ENCODE measurements around the gene CRK.

Gene CRK

DNA sequence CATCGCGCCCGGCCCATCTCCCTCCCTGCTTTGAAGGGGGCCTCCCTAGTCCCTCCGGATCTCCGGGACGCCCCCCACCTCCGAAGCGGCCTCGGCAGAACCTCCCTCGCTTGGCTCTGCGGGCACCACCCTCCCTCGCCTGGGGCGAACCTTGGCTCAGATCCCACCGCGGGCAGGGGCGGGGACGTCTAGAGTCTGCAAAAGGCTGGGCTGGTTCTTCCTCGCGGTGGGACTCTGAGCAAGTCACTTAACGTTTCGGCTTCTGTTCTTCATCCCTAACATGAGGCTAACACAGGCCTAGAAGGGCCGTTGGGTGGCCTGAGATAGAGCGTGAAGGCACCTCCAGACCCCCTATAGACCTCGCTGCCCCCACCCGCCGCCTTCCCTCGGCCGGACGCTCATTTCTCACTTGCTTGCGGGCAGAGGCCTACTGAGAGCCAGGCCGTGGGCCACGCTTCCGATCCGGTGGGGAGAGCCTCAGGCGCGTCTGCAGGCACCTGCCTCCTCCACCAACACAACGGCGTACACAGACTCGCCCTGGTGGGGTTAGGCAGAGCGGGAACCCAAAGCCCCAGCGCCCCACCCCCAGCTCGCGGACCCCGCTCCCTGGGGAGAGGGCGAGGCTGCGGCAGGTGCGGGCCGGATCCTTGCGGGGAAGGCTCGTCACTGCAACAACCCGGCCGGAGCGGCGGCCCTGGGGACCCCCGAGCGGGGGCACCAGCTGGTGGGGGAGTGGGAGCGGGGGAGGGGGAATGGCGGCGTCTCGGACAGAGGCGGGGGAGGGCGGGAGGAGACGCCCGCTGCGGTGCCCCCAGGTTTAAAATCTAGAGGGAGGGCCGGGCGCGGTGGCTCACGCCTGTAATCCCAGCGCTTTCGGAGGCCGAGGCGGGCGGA lies 31.0 kb upstream of the CRK start:
- peak; percentile 78 for DNase-seq (ENCODE audit: low read depth)

GRCh38 chr17:1485423-1486376 lies 29.7 kb upstream of the CRK start:
- DNase-seq (ENCODE audit: low read depth), result peak; percentile 46

- peak; percentile 56 for DNase-seq (ENCODE audit: low read depth)
These were observed 28.8 kb upstream of the CRK start for GRCh38 chr17:1484676-1485422.

DNA sequence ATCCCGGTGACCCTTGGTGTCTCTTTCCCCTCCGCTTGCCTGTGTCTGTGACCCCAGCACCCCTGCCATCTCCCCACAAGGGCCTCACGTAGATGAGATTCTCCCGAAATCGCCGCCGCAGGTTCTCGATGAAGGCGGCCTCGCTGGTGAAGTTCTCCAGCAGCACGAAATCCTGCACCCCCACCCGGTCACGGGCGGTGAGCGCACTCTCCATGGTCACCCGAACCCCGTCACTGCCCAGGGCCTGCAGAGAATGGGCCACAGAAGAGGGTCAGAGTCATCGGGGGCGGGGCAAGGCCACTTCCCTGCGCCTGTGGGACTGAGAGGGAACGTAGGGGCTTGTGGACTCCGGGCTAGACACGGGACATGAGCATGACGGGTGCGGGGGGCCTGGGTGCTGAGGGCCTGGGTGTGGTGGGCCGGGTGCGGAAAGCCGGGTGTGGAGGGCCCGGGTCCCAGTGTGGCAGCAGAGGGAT lies 28.1 kb upstream of the CRK start:
- DNase-seq (ENCODE audit: low read depth), result no peak

DNA sequence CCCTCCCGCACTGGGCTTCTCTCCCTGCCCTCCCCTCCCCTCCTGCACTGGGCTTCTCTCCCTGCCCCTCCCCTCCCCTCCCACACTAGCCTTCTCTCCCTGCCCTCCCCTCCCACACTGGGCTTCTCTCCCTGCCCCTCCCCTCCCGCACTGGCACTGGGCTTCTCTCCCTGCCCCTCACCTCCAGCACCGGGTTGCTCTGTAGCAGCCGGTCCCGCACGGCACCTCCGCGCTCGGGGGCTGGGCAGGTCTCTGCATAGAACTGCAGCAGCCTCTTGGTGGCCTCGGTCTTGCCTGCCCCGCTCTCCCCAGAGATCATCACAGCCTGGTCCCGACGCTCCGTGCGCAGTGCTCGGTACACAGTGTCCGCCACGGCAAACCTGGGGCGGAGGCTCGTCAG lies 26.6 kb upstream of the CRK start:
- DNase-seq (ENCODE audit: low read depth), result no peak

- no peak for DNase-seq (ENCODE audit: low read depth)
These were observed 25.7 kb upstream of the CRK start for GRCh38 chr17:1481736-1482135.

DNA sequence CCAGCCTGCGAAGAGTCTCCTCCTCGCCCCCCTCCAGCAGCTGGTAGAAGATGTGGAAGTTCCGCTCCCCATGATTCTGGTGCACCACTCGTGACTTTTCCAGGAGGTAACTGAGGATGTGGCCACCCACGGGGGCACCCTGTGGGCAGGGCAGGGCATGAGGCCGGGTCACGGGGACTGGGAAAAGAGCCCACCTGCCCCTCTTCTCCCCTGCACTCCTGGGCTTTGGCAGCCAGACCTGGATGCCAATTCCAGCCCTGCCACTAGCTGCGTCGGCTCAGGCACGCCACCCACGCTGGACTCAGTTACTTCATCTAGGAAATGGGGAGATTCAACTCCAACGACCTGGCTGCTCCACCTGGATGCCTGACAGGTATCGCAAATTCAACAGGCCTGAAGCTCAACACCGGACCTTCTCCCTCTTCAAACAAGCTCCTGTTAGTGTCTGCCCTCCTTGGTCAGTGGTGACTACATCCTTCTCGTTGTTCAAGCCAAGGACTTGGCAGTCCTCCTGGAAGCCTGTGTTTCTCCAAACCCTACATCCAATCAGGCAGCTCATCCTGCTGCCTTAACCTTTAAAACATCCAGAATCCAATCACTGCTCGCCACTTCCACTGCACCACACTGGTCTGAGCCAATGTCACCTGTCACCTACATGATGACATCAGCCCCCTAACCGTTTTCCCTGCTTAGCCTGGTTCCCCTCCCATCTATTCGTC lies 24.9 kb upstream of the CRK start:
- no peak for DNase-seq (ENCODE audit: low read depth)

DNA sequence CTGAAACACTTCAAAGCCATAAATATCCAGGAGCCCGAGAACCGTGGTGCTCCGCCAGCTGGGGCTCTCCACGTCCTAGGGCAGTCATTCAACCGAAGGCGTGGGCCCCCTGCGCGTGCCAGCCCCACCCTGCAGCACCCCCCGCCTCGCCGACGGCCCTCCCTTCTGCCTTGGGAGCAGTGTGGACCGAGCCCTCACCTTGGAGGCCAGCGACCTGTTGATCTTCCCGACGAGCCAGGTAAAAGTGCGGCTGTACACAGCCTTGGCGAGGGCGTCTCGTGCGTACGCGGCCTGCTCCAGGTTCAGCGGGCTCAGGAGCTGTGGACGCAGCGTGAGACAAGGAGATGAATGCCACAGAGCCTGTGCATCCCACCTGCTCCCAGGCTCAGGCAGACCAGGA lies 22.4 kb upstream of the CRK start:
- DNase-seq (ENCODE audit: low read depth), result no peak

DNA sequence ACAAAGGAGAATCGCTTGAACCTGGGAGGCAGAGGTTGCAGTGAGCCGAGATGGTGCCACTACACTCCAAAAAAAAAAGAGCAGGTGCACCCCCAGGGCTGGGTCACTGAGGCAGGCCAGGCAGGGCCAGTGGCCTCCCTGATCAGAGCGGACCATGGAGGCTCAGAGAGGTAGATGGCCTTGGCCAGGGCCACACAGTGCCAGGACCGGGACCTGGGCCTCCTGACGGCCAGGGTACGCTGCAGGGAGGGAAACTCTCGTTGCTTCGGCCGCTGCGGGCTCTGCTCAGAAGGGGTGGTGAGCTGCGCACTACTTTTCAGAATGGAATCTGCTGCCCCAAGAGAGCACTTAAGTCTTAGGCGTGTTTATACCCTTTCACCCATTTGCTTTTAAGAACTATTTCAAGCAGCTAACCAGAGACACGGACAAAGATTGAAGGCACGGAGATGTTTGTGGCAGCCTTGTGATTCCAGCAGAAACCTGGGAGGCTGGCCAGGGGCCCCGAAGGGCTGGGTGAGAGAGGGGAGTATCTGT lies 19.4 kb upstream of the CRK start:
- no peak for DNase-seq (ENCODE audit: low read depth)

DNA sequence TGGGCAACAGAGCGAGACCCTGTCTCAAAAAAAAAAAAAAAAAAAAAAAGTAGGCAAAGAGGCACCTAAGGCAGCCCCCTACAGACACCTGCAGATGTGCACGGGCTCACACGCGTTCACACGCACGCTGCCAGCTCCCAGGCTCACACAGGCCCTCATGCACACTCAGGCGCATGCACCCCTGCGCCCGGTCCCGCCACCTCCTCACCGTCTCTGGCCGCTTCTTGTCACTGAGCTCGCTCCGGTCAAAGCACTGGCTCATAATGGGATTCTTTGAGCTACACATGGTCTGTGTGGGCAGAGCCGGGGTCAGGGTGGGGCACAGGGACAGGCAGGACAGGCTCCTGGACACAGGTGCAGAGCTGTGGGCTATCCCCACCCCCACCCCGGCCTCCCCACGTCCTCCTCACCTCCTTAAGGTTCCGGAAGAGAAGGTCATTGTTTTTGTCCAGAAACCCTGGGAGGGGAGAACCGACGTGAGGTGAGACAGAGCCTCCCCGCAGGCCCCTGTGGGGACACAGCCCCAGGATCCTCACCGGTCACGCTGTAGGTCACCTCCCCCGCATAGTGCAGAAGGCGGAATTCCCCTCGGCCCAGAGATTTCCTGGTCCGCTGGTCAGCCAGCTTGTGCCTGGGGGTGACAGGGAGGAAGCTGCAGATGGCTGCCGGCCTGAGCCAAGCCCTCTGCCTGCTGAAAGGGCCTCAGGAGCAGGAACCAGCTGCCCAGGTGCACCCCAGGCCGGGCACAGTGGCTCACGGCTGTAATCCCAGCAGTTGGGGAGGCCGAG lies 18.6 kb upstream of the CRK start:
- no peak for DNase-seq (ENCODE audit: low read depth)

DNA sequence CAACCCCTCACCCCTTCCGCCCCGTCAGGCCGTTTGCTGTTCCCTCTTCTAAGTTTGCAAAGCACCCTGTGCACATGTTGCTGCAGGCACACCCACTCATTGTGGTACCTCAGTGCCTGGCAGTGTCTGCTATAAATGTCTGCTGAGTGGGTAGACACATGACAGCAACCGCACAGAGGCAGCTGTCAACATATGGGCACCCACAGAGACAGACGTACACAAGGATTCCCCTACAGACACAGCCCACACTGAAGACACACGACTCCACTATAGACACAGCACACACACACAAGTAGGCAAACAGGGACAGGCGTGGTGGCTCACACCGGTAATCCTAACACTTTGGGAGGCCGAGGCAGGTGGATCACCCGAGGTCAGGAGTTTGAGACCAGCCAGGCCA lies 17.8 kb upstream of the CRK start:
- no peak for DNase-seq (ENCODE audit: low read depth)

DNA sequence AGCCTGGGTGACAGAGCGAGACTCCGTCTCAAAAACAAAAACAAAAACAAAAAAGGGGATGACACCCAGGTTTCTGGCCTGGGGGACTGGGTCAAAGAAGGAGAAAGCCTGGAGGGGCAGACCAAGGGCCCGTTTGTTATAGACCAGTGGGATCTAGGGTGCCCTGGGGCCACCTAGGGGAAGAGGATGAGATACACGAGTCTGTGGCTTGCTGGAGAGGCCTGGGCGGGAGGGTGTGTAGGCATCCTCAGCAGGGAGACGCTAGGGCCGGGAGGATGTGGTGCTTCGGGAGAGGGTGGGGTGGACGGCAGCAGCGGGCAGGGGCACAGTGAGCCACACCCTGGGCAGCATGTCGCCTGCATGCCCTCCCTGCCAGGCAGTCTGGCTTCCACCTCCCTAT lies 17.1 kb upstream of the CRK start:
- DNase-seq (ENCODE audit: low read depth), result no peak

- no peak for DNase-seq (ENCODE audit: low read depth)
These were observed 16.1 kb upstream of the CRK start for GRCh38 chr17:1471911-1472821.

- no peak for DNase-seq (ENCODE audit: low read depth)
These were observed 15.5 kb upstream of the CRK start for GRCh38 chr17:1471490-1471889.

DNA sequence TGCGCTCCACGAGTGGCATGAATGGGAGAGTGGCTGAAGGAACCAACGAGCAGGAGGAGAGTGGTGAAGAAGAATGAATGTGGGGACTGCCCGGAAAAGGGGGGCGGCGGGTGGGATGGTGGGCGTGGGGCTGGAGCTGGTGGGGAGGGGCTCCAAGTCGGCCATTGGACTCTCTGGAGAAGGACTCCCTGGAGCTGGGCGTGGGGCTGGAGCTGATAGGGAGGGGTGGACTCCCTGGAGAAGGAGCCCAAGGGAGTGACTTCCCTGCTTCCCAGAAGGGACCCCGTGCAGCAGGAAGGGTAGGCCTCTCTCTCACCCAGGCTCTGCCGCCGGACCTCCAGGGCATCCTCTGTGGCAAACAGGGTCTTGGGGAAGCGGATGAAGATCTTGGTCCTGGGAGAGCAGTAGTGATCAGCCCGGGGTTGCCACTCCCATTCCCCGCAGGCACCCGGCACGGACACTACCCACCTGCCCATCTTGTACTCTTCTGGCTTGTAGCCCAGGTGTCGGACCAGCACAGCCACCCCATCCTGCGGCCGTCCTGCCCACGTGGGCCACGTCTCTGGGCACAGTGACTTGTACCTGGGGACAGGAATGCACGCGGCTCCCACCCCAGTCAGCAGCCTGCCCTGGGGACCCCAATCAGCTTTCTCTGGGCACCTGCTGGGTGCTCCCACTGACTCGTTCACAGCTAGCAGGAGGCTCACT lies 14.9 kb upstream of the CRK start:
- DNase-seq (ENCODE audit: low read depth), result no peak

- no peak for DNase-seq (ENCODE audit: low read depth)
These were observed 14.2 kb upstream of the CRK start for GRCh38 chr17:1470071-1470754.

- DNase-seq (ENCODE audit: low read depth), result peak; percentile 79
These were observed 13.3 kb upstream of the CRK start for GRCh38 chr17:1469231-1469852.

Measured in amniotic epithelial cell (primary cell).